ENCODE measurements around the gene NEUROG2. TPM values are rescaled to one million over a fixed set of nuclear protein-coding genes. Genes with fewer than 3 reads are reported as not detected.

NEUROG2 gene
- total and polyA plus RNA-seq, 10 donors = not detected

GRCh38 chr4:112510291-112511092, 5.5 kb downstream of the NEUROG2 start:
- H3K4me1 ChIP-seq = peaks cover 20 to 48% (median 43%) of the 10 kb centered on the region in 6 donors
- TF ChIP-seq CTCF (IDR thresholded peaks at IDR 0.05 in 8 of 11, conservative IDR thresholded peaks at IDR 0.05 in 3 of 11) = no peak
- TF ChIP-seq POLR2A (IDR thresholded peaks at IDR 0.05) = no peak
- TF ChIP-seq POLR2AphosphoS5 (IDR thresholded peaks at IDR 0.05) = no peak
- intact Hi-C loops (cut with DNase I; ENCODE audit: low total_unique reads) = no loop called here
- no peak for DNase-seq
- no peak overlapping the region for H3K27ac ChIP-seq
- no peaks in the 10 kb centered on the region for H3K36me3 ChIP-seq
- peak overlapping the region in 7 of 8 donors; percentile 2 to 56 (median 15) for H3K4me3 ChIP-seq
- H3K9me3 ChIP-seq = peaks cover 0 to 8% (median 0%) of the 10 kb centered on the region in 8 donors
- peaks cover 15 to 100% (median 97%) of the 10 kb centered on the region in 7 donors for H3K27me3 ChIP-seq (replicated peaks in 1 of 7)
- WGBS, 5 donors = 3 to 7% (median 5%) methylated on average over 30 to 34 of the region's 34 CpGs

GRCh38 chr4:112509243-112510141, 6.5 kb downstream of the NEUROG2 start:
- peak overlapping the region in 5 of 8 donors; percentile 10 to 56 (median 16) for H3K4me3 ChIP-seq
- TF ChIP-seq POLR2A (IDR thresholded peaks at IDR 0.05) (no peak), CTCF (IDR thresholded peaks at IDR 0.05 in 8 of 11, conservative IDR thresholded peaks at IDR 0.05 in 3 of 11) (no peak), POLR2AphosphoS5 (IDR thresholded peaks at IDR 0.05) (no peak)
- H3K27ac ChIP-seq = no peak overlapping the region
- 3 to 6% (median 4%) methylated on average over 45 to 46 of the region's 46 CpGs for WGBS, 5 donors
- peaks cover 16 to 38% (median 33%) of the 10 kb centered on the region in 6 donors for H3K4me1 ChIP-seq
- H3K9me3 ChIP-seq = peaks cover 0 to 8% (median 0%) of the 10 kb centered on the region in 8 donors
- peaks cover 15 to 98% (median 97%) of the 10 kb centered on the region in 7 donors for H3K27me3 ChIP-seq (replicated peaks in 1 of 7)
- no peaks in the 10 kb centered on the region for H3K36me3 ChIP-seq
- intact Hi-C loops (cut with DNase I; ENCODE audit: low total_unique reads) = no loop called here
- DNase-seq = no peak

- Histone ChIP-seq H3K4me3 (no peak overlapping the region), H3K36me3 (no peaks in the 10 kb centered on the region), H3K4me1 (peaks cover 16 to 31% (median 27%) of the 10 kb centered on the region in 6 donors), H3K27ac (no peak overlapping the region), H3K27me3 (replicated peaks in 1 of 7) (peaks cover 15 to 90% (median 85%) of the 10 kb centered on the region in 7 donors), H3K9me3 (peaks cover 0 to 8% (median 0%) of the 10 kb centered on the region in 8 donors)
- intact Hi-C loops (cut with DNase I; ENCODE audit: low total_unique reads) = no loop called here
- TF ChIP-seq POLR2AphosphoS5 (IDR thresholded peaks at IDR 0.05) = no peak
- TF ChIP-seq CTCF (IDR thresholded peaks at IDR 0.05 in 8 of 11, conservative IDR thresholded peaks at IDR 0.05 in 3 of 11) = no peak
- no peak for TF ChIP-seq POLR2A (IDR thresholded peaks at IDR 0.05)
- no peak for DNase-seq
- WGBS, 5 donors = 7 to 10% (median 8%) methylated on average over 6 of the region's 6 CpGs
These were observed 7.6 kb downstream of the NEUROG2 start for GRCh38 chr4:112508356-112508755.
